Brain microvascular endothelial cell (primary cell): ENCODE results near the gene CCN5.

Experiments used
- DNase-seq: peaks from one replicate; pipeline ENCODE4 v3.0.0-alpha.2; 2020
- H3K27ac ChIP-seq: fragments of 250-450 bp; sonication (Bioruptor Pico); 2 replicates; pipeline ENCODE4 v1.5.1; 2020; ENCODE audit warnings: mild to moderate bottlenecking, moderate library complexity
- H3K27me3 ChIP-seq: fragments of 250-450 bp; sonication (Bioruptor Pico); replicated peaks from 2 replicates; pipeline ENCODE4 v1.5.1; 2020; ENCODE audit warnings: mild to moderate bottlenecking
- H3K36me3 ChIP-seq: fragments of 250-450 bp; sonication (Bioruptor Pico); replicated peaks from 2 replicates; pipeline ENCODE4 v1.5.1; 2020; ENCODE audit warnings: mild to moderate bottlenecking
- H3K4me3 ChIP-seq: 2 replicates; pipeline ENCODE4 v1.5.1; 2011; ENCODE audit warnings: low read depth, mild to moderate bottlenecking, control low read depth, low read length, moderate library complexity
- CTCF ChIP-seq: IDR thresholded peaks from 2 replicates; pipeline ENCODE4 v1.5.1; 2011; ENCODE audit warnings: low read depth, mild to moderate bottlenecking, moderate library complexity, low read length, control low read depth, inconsistent platforms; ENCODE audit errors: missing control alignments
- in situ Hi-C: cut with HindIII; loops from 2 replicates; pipeline ENCODE4 v1.10.0; 2017; ENCODE audit warnings: low sequenced_read_pairs, low pct_ligation_motif_present

The CCN5 gene

GRCh38 chr20:44716309-44717106 is 1.3 kb downstream of the CCN5 start:
- H3K4me3 ChIP-seq, result no peak overlapping the region
- DNase-seq, result no peak
- H3K27me3 ChIP-seq, result peaks cover 9% of the 10 kb centered on the region
- TF ChIP-seq CTCF, result no peak
- in situ Hi-C loops, result no loop called here
- no peak overlapping the region for H3K27ac ChIP-seq
- no peaks in the 10 kb centered on the region for H3K36me3 ChIP-seq

DNA sequence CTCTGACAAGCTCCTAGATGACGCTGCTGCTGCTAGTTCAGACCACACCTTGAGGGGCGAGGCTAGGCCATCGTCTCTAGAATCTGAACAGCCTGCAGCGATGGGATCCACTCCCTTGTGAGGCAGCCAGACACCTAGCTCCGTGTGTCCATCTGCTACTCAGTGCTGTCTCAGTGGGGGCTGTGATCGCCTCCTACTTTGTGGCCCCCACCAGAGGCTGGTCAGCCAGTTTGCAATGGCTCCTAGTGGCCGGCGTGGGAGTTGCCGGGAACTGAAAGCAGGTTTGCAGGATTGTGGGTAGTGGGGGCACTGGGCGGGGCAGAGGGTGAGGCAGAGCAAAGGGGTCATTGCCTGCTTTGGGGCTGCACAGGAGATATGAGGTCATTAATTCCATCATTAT is 2.8 kb downstream of the CCN5 start:
- Histone ChIP-seq H3K27me3 (peaks cover 5% of the 10 kb centered on the region), H3K36me3 (no peaks in the 10 kb centered on the region), H3K27ac (no peak overlapping the region), H3K4me3 (no peak overlapping the region)
- in situ Hi-C loops, result no loop called here
- peak; percentile 73 for TF ChIP-seq CTCF
- no peak for DNase-seq

GRCh38 chr20:44719841-44720240 is 4.7 kb downstream of the CCN5 start:
- in situ Hi-C loops, result no loop called here
- DNase-seq, result no peak
- H3K36me3 ChIP-seq, result no peaks in the 10 kb centered on the region
- peaks cover 5% of the 10 kb centered on the region for H3K27me3 ChIP-seq
- TF ChIP-seq CTCF, result no peak
- H3K4me3 ChIP-seq, result no peak overlapping the region
- H3K27ac ChIP-seq, result no peak overlapping the region

- no peak for TF ChIP-seq CTCF
- in situ Hi-C loops, result no loop called here
- H3K27ac ChIP-seq, result peak overlapping the region; percentile 64
Observed at GRCh38 chr20:44720621-44720996, 5.4 kb downstream of the CCN5 start.

DNA sequence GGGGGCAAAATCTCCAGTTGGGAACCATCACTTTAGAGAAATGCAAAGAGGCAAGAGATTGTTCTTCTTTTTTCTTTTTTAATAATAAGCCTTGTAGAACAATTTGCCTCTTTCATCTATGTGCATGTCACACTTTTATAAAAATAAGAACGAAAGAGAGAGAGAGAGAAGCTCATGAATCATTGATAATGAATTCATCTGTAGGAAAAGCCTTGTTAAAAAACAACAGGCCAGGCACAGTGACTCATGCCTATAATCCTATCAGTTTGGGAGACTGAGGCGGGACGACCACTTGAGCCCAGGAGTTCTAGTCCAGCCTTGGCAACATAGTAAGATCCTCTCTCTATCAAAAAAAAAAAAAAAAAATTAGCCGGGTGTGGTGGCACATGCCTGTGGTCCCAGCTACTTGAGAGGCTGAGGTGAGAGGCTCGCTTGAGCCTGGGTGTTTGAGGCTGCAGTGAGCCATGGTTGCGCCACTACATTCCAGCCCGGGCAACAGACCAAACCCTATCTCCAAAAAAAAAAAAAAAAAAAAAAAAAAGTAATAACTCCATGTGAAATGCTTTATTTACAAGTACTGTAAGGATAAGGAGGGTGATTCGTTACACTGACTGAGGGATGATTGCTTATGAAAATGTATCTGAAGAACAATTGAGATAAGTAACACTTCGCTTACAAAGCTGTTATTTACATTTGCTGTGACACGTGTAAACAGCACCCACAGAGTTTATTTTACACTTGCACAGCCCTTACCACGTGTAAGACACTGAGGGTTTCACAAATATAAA is 6.0 kb downstream of the CCN5 start:
- no peak overlapping the region for H3K4me3 ChIP-seq
- peak; percentile 69 for DNase-seq
- no peak for TF ChIP-seq CTCF
- in situ Hi-C loops, result no loop called here
- peak overlapping the region; percentile 64 for H3K27ac ChIP-seq
- H3K36me3 ChIP-seq, result no peaks in the 10 kb centered on the region
- peaks cover 2% of the 10 kb centered on the region for H3K27me3 ChIP-seq

More at GRCh38 chr20:44720621-44720996, 5.4 kb downstream of the CCN5 start:
- no peak overlapping the region for H3K4me3 ChIP-seq
- peak; percentile 45 for DNase-seq
- H3K27me3 ChIP-seq, result peaks cover 5% of the 10 kb centered on the region
- H3K36me3 ChIP-seq, result no peaks in the 10 kb centered on the region
